ENCODE measurements around the gene CSNK1G1. TPM values are rescaled to one million over a fixed set of nuclear protein-coding genes. Genes with fewer than 3 reads are reported as not detected.

Gene CSNK1G1
- total and polyA plus RNA-seq, 12 donors = 1.9 to 9.4 (median 7.4) TPM

DNA sequence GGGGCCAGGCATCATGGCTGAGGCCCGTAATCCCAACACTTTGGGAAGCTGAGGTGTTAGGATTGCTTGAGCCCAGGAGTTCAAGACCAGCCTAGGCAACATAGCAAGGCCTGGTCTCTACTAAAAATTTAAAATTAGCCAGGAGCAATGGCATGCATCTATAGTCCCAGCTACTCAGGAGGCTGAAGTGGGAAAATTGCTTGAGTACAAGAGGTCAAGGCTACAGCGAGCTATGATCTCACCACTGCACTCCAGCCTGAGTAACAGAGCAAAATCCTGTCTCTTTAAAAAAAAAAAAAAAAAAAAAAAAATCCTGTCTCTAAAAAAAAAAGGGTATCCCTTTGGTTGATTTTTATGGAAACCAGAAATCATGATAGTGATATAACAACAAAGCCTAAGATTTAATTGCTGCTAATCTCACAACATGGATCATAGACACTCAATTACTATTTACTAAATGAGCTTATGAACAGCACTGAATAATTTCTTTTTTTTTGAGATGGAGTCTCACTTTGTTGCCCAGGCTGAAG lies 13.2 kb upstream of the CSNK1G1 start:
- intact Hi-C loops (cut with DNase I) = no loop called here
- Histone ChIP-seq H3K27me3 (no peaks in the 10 kb centered on the region), H3K4me1 (no peaks in the 10 kb centered on the region), H3K9me3 (no peaks in the 10 kb centered on the region), H3K4me3 (no peak overlapping the region), H3K27ac (no peak overlapping the region), H3K36me3 (no peaks in the 10 kb centered on the region)
- WGBS, 2 donors = 77 to 86% methylated on average over 2 of the region's 2 CpGs
- TF ChIP-seq, protein P1, sequence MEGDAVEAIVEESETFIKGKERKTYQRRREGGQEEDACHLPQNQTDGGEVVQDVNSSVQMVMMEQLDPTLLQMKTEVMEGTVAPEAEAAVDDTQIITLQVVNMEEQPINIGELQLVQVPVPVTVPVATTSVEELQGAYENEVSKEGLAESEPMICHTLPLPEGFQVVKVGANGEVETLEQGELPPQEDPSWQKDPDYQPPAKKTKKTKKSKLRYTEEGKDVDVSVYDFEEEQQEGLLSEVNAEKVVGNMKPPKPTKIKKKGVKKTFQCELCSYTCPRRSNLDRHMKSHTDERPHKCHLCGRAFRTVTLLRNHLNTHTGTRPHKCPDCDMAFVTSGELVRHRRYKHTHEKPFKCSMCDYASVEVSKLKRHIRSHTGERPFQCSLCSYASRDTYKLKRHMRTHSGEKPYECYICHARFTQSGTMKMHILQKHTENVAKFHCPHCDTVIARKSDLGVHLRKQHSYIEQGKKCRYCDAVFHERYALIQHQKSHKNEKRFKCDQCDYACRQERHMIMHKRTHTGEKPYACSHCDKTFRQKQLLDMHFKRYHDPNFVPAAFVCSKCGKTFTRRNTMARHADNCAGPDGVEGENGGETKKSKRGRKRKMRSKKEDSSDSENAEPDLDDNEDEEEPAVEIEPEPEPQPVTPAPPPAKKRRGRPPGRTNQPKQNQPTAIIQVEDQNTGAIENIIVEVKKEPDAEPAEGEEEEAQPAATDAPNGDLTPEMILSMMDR (IDR thresholded peaks at IDR 0.05) = no peak
- DNase-seq (no peak), ATAC-seq (no peak)

DNA sequence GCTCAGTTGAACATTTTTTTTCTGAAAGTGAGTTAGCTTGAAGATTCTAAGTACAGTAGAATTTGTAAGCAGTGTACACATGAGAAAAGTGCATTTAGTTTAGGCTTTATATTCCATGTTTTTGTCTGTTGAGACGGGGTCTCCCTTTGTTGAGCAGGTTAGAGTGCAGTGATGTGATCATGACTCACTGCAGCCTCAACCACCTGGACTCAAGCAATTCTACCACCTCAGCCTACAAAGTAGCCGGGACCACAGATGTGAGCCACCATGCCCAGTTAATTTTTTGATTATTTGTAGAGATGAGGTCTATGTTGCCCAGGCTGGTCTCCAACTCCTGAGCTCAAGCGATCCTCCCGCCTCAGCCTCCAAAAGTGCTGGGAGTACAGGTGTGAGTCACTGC lies 5.3 kb upstream of the CSNK1G1 start:
- ATAC-seq = no peak
- WGBS, 2 donors = 95 to 98% methylated on average over 4 of the region's 4 CpGs

DNA sequence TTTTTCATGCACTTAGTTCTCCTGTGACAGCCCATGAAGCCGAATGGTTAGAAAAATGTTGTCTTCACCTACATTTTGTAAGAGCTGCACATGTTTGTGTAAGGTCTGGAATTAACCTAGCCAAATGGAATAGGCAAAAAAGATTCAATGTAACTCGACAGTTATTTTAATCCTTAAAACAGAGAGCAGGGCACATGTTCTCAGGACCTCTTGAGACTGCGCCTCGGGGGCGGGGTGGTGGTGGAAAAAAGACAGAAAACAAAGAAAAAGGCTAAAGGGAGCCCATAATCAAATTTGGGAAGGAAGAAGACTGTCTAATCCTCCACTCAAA lies 702 bp upstream of the CSNK1G1 start:
- Histone ChIP-seq H3K4me1 (peaks cover 0 to 27% (median 19%) of the 10 kb centered on the region in 9 donors), H3K36me3 (peaks cover 0 to 10% (median 0%) of the 10 kb centered on the region in 9 donors), H3K27me3 (no peaks in the 10 kb centered on the region), H3K27ac (peak overlapping the region in 9 of 10 donors; percentile 10 to 88 (median 78)), H3K4me3 (peak overlapping the region; percentile 54 to 93 (median 82)), H3K9me3 (no peaks in the 10 kb centered on the region)
- TF ChIP-seq, protein P1 (IDR thresholded peaks at IDR 0.05) = no peak
- DNase-seq (no peak), ATAC-seq (no peak)
- intact Hi-C loops (cut with DNase I) = loop anchor here in 9 of 10 donors (1.0 to 10.0 kb wide), 6 partner anchors 25 to 192 kb away; partner anchors contain the start of genes PCLAF (in 1 of the 9) and PPIB (in 1 of the 9)
- WGBS, 2 donors = 42 to 47% methylated on average over 5 of the region's 5 CpGs

More for the DNA sequence above, 5.3 kb upstream of the CSNK1G1 start:
- no peaks in the 10 kb centered on the region for H3K36me3 ChIP-seq
- intact Hi-C loops (cut with DNase I) = no loop called here
- H3K4me1 ChIP-seq = peaks cover 0 to 7% (median 6%) of the 10 kb centered on the region in 9 donors
- TF ChIP-seq, protein P1 (IDR thresholded peaks at IDR 0.05) = no peak
- H3K27me3 ChIP-seq = no peaks in the 10 kb centered on the region
- no peak overlapping the region for H3K4me3 ChIP-seq
- H3K9me3 ChIP-seq = no peaks in the 10 kb centered on the region
- no peak for DNase-seq
- H3K27ac ChIP-seq = no peak overlapping the region

DNA sequence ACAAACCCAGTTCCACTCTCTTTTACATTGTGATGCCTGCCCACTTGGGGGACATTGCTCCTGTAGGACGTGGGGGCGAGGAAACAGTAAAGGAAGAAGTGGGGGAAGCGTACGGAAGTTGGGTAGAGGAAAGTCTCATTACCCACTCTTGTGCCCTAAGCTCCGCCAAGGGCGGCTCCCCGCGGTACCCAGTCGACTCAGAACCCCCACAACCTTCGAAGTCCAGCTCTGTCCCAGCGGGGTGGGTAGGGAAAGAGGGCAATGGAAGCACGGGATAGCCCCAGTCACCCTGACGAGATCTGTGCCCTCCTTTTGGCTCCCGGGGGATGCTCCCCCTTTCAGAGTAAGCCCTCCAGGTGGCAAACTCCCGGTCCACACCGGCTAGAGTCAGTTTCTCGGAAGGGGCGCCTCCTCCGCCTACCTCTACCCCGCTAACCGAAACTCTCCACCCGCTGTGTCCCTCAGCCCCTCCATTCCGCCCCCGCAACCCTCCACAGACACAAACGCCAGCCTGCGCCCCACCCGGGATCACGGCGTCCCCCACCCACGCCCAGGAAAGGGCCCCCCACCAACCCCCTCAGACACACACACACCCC lies 527 bp downstream of the CSNK1G1 start:
- ATAC-seq (peak; percentile 11 to 51 (median 28)), DNase-seq (peak in 1 of 2 donors; percentile 25)
- Histone ChIP-seq H3K4me3 (peak overlapping the region; percentile 54 to 93 (median 82)), H3K9me3 (no peaks in the 10 kb centered on the region), H3K36me3 (peaks cover 0 to 13% (median 0%) of the 10 kb centered on the region in 9 donors), H3K27me3 (no peaks in the 10 kb centered on the region), H3K27ac (peak overlapping the region in 9 of 10 donors; percentile 10 to 88 (median 78)), H3K4me1 (peaks cover 0 to 38% (median 22%) of the 10 kb centered on the region in 9 donors)
- intact Hi-C loops (cut with DNase I) = loop anchor here in 9 of 10 donors (2.0 to 10.0 kb wide), 5 partner anchors 31 to 191 kb away; partner anchors contain the start of genes PPIB (in 1 of the 9) and TRIP4 (in 1 of the 9)
- TF ChIP-seq, protein P1 (IDR thresholded peaks at IDR 0.05) = no peak
- 1% methylated on average over 30 of the region's 30 CpGs for WGBS, 2 donors

Measured in heart right ventricle (tissue), 16 donors.